ENCODE data around the gene VMO1.

Gene VMO1

DNA sequence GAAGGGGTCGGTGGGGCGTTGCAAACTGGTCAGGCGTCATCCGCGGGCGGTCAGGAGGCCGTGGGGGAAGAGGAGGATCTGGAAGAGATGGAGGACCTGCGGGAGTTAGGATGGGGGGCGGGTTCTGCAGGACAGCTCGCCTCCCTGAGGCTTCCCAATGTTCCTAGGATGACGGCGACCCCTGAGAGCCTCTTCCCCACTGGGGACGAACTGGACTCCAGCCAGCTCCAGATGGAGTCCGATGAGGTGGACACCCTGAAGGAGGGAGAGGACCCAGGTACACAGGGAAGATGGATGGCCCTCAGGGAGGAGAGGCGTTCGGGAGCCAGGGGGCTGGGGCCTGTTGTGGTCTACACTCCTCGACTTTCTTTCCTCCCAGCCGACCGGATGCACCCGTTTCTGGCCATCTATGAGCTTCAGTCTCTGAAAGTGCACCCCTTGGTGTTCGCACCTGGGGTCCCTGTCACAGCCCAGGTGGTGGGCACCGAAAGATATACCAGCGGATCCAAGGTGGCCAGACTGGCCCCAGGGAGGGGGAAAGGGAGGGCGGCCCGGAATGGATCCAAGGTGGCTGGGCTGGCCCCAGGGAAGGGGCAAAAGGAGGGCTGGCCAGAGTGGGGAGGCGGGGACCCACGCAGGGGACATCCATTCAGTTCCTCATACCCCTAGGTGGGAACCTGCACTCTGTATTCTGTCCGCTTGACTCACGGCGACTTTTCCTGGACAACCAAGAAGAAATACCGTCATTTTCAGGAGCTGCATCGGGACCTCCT lies 21.6 kb upstream of the VMO1 start:
- no peak for TF ChIP-seq CTCF (IDR thresholded peaks at IDR 0.05)
- H3K27ac ChIP-seq = peak overlapping the region; percentile 67 to 71
- peaks cover 0 to 31% (median 6%) of the 10 kb centered on the region in 3 donors for H3K36me3 ChIP-seq
- DNase-seq = no peak
- H3K27me3 ChIP-seq = no peaks in the 10 kb centered on the region
- H3K4me3 ChIP-seq = peak overlapping the region; percentile 89 to 94
- H3K4me1 ChIP-seq = peaks cover 0 to 25% (median 18%) of the 10 kb centered on the region in 4 donors
- H3K9me3 ChIP-seq = no peaks in the 10 kb centered on the region
- intact Hi-C loops (cut with DNase I; ENCODE audit: low total_unique reads) = no loop called here

DNA sequence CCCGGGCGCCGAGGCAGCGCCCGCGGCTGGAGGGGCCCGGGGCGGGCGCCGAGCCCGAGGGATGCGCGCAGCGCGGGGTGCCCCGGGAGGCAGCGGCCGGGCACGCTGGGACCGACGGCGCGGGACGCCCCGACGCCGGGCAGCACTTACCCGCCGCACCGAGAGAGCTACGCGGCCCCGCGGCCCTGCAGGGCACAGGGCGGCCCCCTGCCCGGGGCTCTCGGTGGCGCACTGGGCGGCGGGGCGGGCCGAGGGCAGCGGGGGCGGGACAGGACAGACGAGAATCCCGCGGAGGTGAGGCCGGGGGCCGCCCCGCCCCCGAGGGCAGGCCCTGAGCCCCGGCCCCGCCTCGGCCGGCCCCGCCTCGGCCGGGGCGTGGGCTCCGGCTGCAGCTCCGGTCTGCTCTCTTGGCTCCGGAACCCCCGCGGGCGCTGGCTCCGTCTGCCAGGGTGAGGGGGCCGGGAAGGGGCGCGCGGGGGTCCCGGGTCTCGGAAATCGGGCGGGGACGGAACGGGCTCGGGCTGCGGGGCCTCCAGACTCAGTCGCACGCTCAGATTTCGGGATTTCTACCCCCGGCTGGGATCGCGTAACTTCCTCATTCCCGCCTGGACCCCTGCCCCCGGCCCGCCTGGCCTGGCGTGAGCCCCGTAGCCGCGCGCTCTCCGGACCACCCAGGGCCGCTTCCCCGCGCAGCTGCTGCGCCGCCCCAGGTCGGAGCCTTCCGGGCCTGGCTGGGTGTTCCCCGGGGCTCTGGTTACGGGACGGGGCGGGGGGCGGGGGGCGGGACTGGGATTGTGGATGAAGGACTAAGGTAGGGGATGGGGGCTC lies 20.8 kb upstream of the VMO1 start, which contains the start of gene PLD2:
Gene PLD2, plus strand, starts transcription at position 376 of the 828 bp plus-strand sequence. CDS start 621 bp downstream, outside the sequence.
- Histone ChIP-seq H3K4me1 (peaks cover 0 to 25% (median 18%) of the 10 kb centered on the region in 4 donors), H3K9me3 (no peaks in the 10 kb centered on the region), H3K27ac (peak within 1 kb of the TSS; percentile 67 to 71), H3K27me3 (no peaks in the 10 kb centered on the region), H3K36me3 (peaks cover 0 to 31% (median 6%) of the 10 kb centered on the region in 3 donors), H3K4me3 (peak within 1 kb of the TSS; percentile 89 to 94)
- peak; percentile 85 to 89 for DNase-seq
- intact Hi-C loops (cut with DNase I; ENCODE audit: low total_unique reads) = no loop called here
- no peak for TF ChIP-seq CTCF (IDR thresholded peaks at IDR 0.05)

GRCh38 chr17:4806456-4806776 lies 20.3 kb upstream of the VMO1 start:
- Histone ChIP-seq H3K4me1 (peaks cover 0 to 25% (median 18%) of the 10 kb centered on the region in 4 donors), H3K27me3 (no peaks in the 10 kb centered on the region), H3K9me3 (no peaks in the 10 kb centered on the region), H3K4me3 (peak overlapping the region; percentile 89 to 94), H3K27ac (peak overlapping the region; percentile 67 to 71), H3K36me3 (peaks cover 0 to 26% (median 6%) of the 10 kb centered on the region in 3 donors)
- intact Hi-C loops (cut with DNase I; ENCODE audit: low total_unique reads) = no loop called here
- TF ChIP-seq CTCF (IDR thresholded peaks at IDR 0.05) = no peak
- DNase-seq = no peak

DNA sequence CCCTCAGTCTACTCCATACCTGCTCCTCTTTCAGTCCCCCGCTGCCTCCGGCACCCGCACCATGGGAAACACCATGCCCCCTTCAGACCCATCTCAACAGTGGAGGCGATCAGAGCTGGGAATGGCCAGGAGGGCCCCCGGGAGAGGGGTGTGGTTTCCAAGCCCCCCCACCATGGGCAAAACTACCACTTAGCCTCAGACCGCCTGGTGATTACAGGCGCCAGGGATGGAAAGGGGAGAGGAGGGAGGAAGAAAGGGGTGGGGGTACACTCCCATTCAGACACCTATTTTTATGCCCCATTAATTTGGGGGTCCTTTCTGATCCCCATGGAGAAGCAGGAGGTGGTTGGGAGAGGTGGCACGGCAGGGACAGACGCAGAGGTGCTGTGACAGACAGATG lies 16.1 kb upstream of the VMO1 start, which contains the start of gene C17orf114:
Gene C17orf114, minus strand, starts transcription at position 101 of the 400 bp plus-strand sequence.
- H3K27ac ChIP-seq = no peak within 1 kb of the TSS
- H3K27me3 ChIP-seq = no peaks in the 10 kb centered on the region
- intact Hi-C loops (cut with DNase I; ENCODE audit: low total_unique reads) = no loop called here
- DNase-seq = no peak
- H3K4me1 ChIP-seq = peaks cover 0 to 10% (median 4%) of the 10 kb centered on the region in 4 donors
- no peak within 1 kb of the TSS for H3K4me3 ChIP-seq
- TF ChIP-seq CTCF (IDR thresholded peaks at IDR 0.05) = no peak
- H3K36me3 ChIP-seq = peaks cover 15 to 33% (median 21%) of the 10 kb centered on the region in 3 donors
- H3K9me3 ChIP-seq = no peaks in the 10 kb centered on the region

- H3K9me3 ChIP-seq = no peaks in the 10 kb centered on the region
- H3K36me3 ChIP-seq = peaks cover 15 to 33% (median 21%) of the 10 kb centered on the region in 3 donors
- no peaks in the 10 kb centered on the region for H3K27me3 ChIP-seq
- DNase-seq = no peak
- no peak overlapping the region for H3K27ac ChIP-seq
- H3K4me1 ChIP-seq = peaks cover 0 to 12% (median 8%) of the 10 kb centered on the region in 4 donors
- no peak for TF ChIP-seq CTCF (IDR thresholded peaks at IDR 0.05)
- intact Hi-C loops (cut with DNase I; ENCODE audit: low total_unique reads) = no loop called here
- H3K4me3 ChIP-seq = no peak overlapping the region
These were observed 14.5 kb upstream of the VMO1 start for GRCh38 chr17:4800462-4801196.
